HCT116 (cell line): ENCODE results near the gene ADCYAP1.

Source experiments
- CTCF ChIP-seq, 3 experiments: fragments of 200-600 bp in 1 of 3; sonication (generic) in 1 of 3; IDR thresholded peaks in 2 of 3; conservative IDR thresholded peaks in 1 of 3; 2 replicates each; pipeline ENCODE4 v1.5.1; 2012 to 2017; ENCODE audit warnings: low read depth in 2 of 3, low read length in 2 of 3, antibody characterized with exemption in 1 of 3, borderline replicate concordance in 1 of 3, control low read depth in 1 of 3, mild to moderate bottlenecking in 1 of 3, mixed read lengths in 1 of 3, mixed run types in 1 of 3, moderate library complexity in 1 of 3; ENCODE audit not compliant: insufficient read depth in 1 of 3
- ELF1 ChIP-seq: IDR thresholded peaks from 2 replicates; pipeline ENCODE4 v1.6.1; 2012; ENCODE audit warnings: low read depth, borderline replicate concordance

GRCh38 chr18:886076-886475 is 18.6 kb upstream of the ADCYAP1 start:
- no peak for TF ChIP-seq ELF1
- TF ChIP-seq CTCF (IDR thresholded peaks at IDR 0.05 in 2 of 3, conservative IDR thresholded peaks at IDR 0.05 in 1 of 3; ENCODE audit: borderline replicate concordance in 1 of 3, insufficient read depth in 1 of 3, low read depth in 2 of 3, low read length in 2 of 3) = no peak
